ENCODE measurements around the gene WDR81. TPM values are rescaled to one million over a fixed set of nuclear protein-coding genes. Genes with fewer than 3 reads are reported as not detected.
A peak's percentile ranks its signal among the peaks of the same experiment; 100 is the strongest.

The WDR81 gene
- total RNA-seq, 1 experiment from 2014 or later: 17.3 TPM

- no TSS peak for BruUV-seq (replicated peaks)
- peak overlapping the region; percentile 55; the same call in 1 of the 2 replicates for H3K27ac ChIP-seq (ENCODE audit: low read depth, low read length)
- H3K36me3 ChIP-seq (ENCODE audit: control insufficient read depth in 1 of 2, insufficient read depth in 2 of 2, low read length in 2 of 2): peaks cover 0 to 20% of the 10 kb centered on the region in 2 experiments; a peak in 1 of 4 replicates
- CTCF ChIA-PET: no interaction called here
- ATAC-seq (no peak), DNase-seq (ENCODE audit: low read depth, low spot score) (no peak)
- H3K9me2 ChIP-seq (ENCODE audit: insufficient read depth): no peaks in the 10 kb centered on the region
- H2AFZ ChIP-seq (ENCODE audit: low read depth, low read length, poor library complexity, severe bottlenecking): no peak overlapping the region
- no peaks in the 10 kb centered on the region for H3K27me3 ChIP-seq (ENCODE audit: insufficient read depth, low read length)
- peak overlapping the region; percentile 100 for H3K4me2 ChIP-seq (ENCODE audit: low read length)
- intact Hi-C loops (cut with micrococcal nuclease): no loop called here
- RAD21 ChIA-PET (ENCODE audit: low non-redundant PET in 1 of 2, low total read pairs in 2 of 2, uncharacterized antibody in 2 of 2, unreplicated experiment in 2 of 2): no interaction called here
- peaks cover 19% of the 10 kb centered on the region; the same call in 1 of the 2 replicates for H3K79me2 ChIP-seq (ENCODE audit: insufficient read depth, low read length)
- no peaks in the 10 kb centered on the region for H4K20me1 ChIP-seq (ENCODE audit: insufficient read depth)
- H3K4me1 ChIP-seq (ENCODE audit: control insufficient read depth in 1 of 2, insufficient read depth in 2 of 2, low read length in 2 of 2): peaks cover 29 to 50% of the 10 kb centered on the region in 2 experiments
- H3K9me3 ChIP-seq (ENCODE audit: control insufficient read depth in 1 of 2, insufficient read depth in 1 of 2, low read depth in 1 of 2, low read length in 2 of 2): no peaks in the 10 kb centered on the region
- H3K9ac ChIP-seq (ENCODE audit: low read length): peak overlapping the region; percentile 72
- TF ChIP-seq POLR2A (IDR thresholded peaks at IDR 0.05; ENCODE audit: borderline replicate concordance, extremely low read depth, insufficient read depth, insufficient read length) (no peak), SIN3A (IDR thresholded peaks at IDR 0.05; ENCODE audit: low read depth) (no peak)
- POLR2A ChIA-PET: interaction anchor here (0.7 kb wide), 1 partner anchor 30 kb away, joined by 3 read pairs; no protein-coding TSS in a partner anchor
- H3K4me3 ChIP-seq (replicated peaks in 1 of 2; ENCODE audit: low read depth in 1 of 2, low read length in 2 of 2): peak overlapping the region; percentile 51 to 70
Measured at GRCh38 chr17:1709403-1709951, 15.0 kb upstream of the WDR81 start.

- ChIA-PET POLR2A (interaction anchor here (0.7 kb wide), 1 partner anchor 30 kb away, joined by 3 read pairs; no protein-coding TSS in a partner anchor), CTCF (no interaction called here), RAD21 (ENCODE audit: low non-redundant PET in 1 of 2, low total read pairs in 2 of 2, uncharacterized antibody in 2 of 2, unreplicated experiment in 2 of 2) (no interaction called here)
- H3K27me3 ChIP-seq (ENCODE audit: insufficient read depth, low read length): no peaks in the 10 kb centered on the region
- H3K9ac ChIP-seq (ENCODE audit: low read length): peak within 1 kb of the TSS; percentile 72
- peak within 1 kb of the TSS; percentile 55; the same call in 1 of the 2 replicates for H3K27ac ChIP-seq (ENCODE audit: low read depth, low read length)
- intact Hi-C loops (cut with micrococcal nuclease): loop anchor here (10.0 kb wide), 1 partner anchor 695 kb away; the partner anchor contains the start of gene MNT
- H3K9me3 ChIP-seq (ENCODE audit: control insufficient read depth in 1 of 2, insufficient read depth in 1 of 2, low read depth in 1 of 2, low read length in 2 of 2): no peaks in the 10 kb centered on the region
- peak within 1 kb of the TSS; percentile 51 to 70 for H3K4me3 ChIP-seq (replicated peaks in 1 of 2; ENCODE audit: low read depth in 1 of 2, low read length in 2 of 2)
- no peaks in the 10 kb centered on the region for H3K9me2 ChIP-seq (ENCODE audit: insufficient read depth)
- peak; percentile 36 for DNase-seq (ENCODE audit: low read depth, low spot score)
- no peak within 1 kb of the TSS for H2AFZ ChIP-seq (ENCODE audit: low read depth, low read length, poor library complexity, severe bottlenecking)
- peaks cover 0 to 20% of the 10 kb centered on the region in 2 experiments; a peak in 1 of 4 replicates for H3K36me3 ChIP-seq (ENCODE audit: control insufficient read depth in 1 of 2, insufficient read depth in 2 of 2, low read length in 2 of 2)
- H3K4me1 ChIP-seq (ENCODE audit: control insufficient read depth in 1 of 2, insufficient read depth in 2 of 2, low read length in 2 of 2): peaks cover 32 to 57% of the 10 kb centered on the region in 2 experiments
- no TSS peak for BruUV-seq (replicated peaks)
- H3K4me2 ChIP-seq (ENCODE audit: low read length): peak within 1 kb of the TSS; percentile 100
- H3K79me2 ChIP-seq (ENCODE audit: insufficient read depth, low read length): peaks cover 25% of the 10 kb centered on the region; the same call in 1 of the 2 replicates
- ATAC-seq: peak; percentile 65
- H4K20me1 ChIP-seq (ENCODE audit: insufficient read depth): no peaks in the 10 kb centered on the region
- TF ChIP-seq POLR2A (IDR thresholded peaks at IDR 0.05; ENCODE audit: borderline replicate concordance, extremely low read depth, insufficient read depth, insufficient read length) (no peak), ZBTB33 (IDR thresholded peaks at IDR 0.05; ENCODE audit: extremely low read depth, insufficient replicate concordance, low read length) (no peak), YY1 (IDR thresholded peaks at IDR 0.05; ENCODE audit: extremely low read depth, insufficient replicate concordance, low read depth, low read length) (no peak), FOSL1 (IDR thresholded peaks at IDR 0.05; ENCODE audit: low read depth) (no peak), ZFX (IDR thresholded peaks at IDR 0.05) (no peak), SIN3A (IDR thresholded peaks at IDR 0.05; ENCODE audit: low read depth) (peak; percentile 59), JUND (IDR thresholded peaks at IDR 0.05) (peak; percentile 15; the same call in 1 of the 2 replicates), SP1 (IDR thresholded peaks at IDR 0.05; ENCODE audit: low read depth) (peak; percentile 40), POLR2AphosphoS5 (IDR thresholded peaks at IDR 0.05; ENCODE audit: low read depth, low read length) (peak; percentile 77)
- TF ChIP-seq, protein P1, sequence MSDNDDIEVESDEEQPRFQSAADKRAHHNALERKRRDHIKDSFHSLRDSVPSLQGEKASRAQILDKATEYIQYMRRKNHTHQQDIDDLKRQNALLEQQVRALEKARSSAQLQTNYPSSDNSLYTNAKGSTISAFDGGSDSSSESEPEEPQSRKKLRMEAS (IDR thresholded peaks at IDR 0.05): peak; percentile 16; the same call in 1 of the 2 replicates
- TF ChIP-seq, protein P2, sequence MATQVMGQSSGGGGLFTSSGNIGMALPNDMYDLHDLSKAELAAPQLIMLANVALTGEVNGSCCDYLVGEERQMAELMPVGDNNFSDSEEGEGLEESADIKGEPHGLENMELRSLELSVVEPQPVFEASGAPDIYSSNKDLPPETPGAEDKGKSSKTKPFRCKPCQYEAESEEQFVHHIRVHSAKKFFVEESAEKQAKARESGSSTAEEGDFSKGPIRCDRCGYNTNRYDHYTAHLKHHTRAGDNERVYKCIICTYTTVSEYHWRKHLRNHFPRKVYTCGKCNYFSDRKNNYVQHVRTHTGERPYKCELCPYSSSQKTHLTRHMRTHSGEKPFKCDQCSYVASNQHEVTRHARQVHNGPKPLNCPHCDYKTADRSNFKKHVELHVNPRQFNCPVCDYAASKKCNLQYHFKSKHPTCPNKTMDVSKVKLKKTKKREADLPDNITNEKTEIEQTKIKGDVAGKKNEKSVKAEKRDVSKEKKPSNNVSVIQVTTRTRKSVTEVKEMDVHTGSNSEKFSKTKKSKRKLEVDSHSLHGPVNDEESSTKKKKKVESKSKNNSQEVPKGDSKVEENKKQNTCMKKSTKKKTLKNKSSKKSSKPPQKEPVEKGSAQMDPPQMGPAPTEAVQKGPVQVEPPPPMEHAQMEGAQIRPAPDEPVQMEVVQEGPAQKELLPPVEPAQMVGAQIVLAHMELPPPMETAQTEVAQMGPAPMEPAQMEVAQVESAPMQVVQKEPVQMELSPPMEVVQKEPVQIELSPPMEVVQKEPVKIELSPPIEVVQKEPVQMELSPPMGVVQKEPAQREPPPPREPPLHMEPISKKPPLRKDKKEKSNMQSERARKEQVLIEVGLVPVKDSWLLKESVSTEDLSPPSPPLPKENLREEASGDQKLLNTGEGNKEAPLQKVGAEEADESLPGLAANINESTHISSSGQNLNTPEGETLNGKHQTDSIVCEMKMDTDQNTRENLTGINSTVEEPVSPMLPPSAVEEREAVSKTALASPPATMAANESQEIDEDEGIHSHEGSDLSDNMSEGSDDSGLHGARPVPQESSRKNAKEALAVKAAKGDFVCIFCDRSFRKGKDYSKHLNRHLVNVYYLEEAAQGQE (IDR thresholded peaks at IDR 0.05; ENCODE audit: low read depth): no peak
Measured at GRCh38 chr17:1709971-1710806, 14.3 kb upstream of the WDR81 start, which contains the start of gene TLCD2. TLCD2 (minus strand) TSS chr17:1710377; CDS start chr17:1710242, 135 bp downstream.
